ENCODE results near the gene HSPA6.
"Not testable (repeated sequence)": the region's sequence is repeated elsewhere in the genome, so short reads cannot be mapped to it uniquely, and the experiment has no call there.

The HSPA6 gene

DNA sequence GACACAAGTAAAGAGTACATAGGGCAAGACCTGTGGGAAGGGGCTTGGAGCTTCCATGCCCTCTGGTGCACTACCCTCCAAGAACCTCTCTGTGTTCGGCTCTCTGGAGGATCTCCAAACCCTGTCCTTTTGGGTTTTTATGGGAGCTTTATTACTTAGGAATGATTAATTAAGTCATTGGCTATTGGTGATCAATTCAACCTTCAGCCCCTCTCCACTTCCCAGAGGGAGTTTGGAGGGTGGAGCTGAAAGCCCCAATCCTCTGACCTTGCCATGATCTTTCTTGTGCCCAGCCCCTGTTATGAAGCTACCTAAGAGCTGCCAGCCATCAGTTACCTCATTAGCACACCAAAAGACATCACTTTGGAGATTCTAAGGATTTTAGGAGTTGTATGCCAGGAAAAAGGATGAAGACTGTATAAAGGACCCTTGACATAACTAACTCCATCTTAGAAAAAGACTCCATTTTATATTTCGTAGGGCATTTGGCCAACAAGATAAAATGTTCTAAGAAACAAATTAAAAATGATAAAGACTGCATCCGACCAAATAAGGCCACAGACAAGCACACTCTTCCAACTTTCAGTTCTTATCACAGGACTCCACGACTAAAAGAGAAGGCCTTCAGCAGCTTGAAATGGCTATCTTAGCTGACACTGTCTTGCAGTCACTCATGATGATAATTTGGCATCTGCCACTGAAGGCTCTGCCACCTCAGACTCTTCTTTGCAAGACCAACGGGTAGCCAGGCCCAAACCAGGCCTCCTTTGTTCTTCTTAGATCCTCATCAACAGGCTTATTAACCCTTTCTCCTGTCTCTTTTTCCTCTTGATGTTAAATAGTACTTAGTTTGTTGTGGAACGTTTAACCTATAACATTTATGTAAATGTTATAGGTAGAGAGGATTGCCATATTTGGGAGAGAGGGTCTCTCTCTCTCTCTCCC lies 33.4 kb downstream of the HSPA6 start:
- H3K4me3 ChIP-seq (ENCODE audit: low read depth, low read length); H3K27ac ChIP-seq (ENCODE audit: extremely low read depth, low read depth, low read length); H3K4me1 ChIP-seq (ENCODE audit: control insufficient read depth, insufficient read depth, low read length); H3K36me3 ChIP-seq (ENCODE audit: control insufficient read depth in 2 of 2, insufficient read depth in 1 of 2, low read length in 2 of 2); CTCF ChIA-PET; H3K9me3 ChIP-seq (ENCODE audit: control insufficient read depth, insufficient read depth, low read depth, low read length); POLR2A ChIA-PET: not testable (repeated sequence)

DNA sequence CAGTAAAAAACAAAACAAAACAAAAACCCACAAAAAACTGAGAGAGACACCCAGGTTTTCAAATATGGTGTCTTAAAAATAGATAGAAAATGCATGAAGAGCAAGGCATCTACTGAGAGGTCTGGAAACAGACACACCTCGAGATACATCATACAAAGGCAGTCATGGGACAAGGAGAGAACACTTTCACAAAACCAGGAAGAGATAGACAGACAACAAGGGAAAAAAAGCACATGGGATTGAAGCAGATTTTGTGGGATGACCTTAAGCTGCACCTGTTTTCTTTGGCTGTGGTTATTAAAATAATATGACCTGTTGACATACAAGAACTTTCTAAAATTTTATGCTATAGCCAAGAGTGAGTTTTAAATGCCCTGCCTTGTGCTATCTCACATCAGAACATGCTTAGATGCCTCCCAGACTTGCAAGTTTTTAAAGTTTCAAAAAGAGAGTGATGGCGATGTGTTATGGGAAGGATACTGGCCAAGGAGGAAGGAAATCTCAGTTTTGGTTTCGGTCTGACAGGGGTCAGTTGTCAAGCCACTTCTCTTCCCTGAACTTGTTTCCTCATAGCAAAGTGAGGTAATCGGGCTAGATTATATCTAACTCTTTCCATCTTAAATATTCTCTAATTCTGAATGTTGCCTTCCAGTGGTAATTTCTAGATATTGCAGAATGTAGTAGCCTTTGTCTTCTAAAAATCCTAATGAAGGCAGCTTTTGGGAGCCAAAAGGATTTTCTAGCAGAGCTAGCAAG lies 36.8 kb downstream of the HSPA6 start:
- H3K27ac ChIP-seq (ENCODE audit: extremely low read depth, low read depth, low read length); H3K9me3 ChIP-seq (ENCODE audit: control insufficient read depth, insufficient read depth, low read depth, low read length); CTCF ChIA-PET; H3K4me3 ChIP-seq (ENCODE audit: low read depth, low read length); POLR2A ChIA-PET; H3K4me1 ChIP-seq (ENCODE audit: control insufficient read depth, insufficient read depth, low read length); H3K36me3 ChIP-seq (ENCODE audit: control insufficient read depth in 2 of 2, insufficient read depth in 1 of 2, low read length in 2 of 2): not testable (repeated sequence)

DNA sequence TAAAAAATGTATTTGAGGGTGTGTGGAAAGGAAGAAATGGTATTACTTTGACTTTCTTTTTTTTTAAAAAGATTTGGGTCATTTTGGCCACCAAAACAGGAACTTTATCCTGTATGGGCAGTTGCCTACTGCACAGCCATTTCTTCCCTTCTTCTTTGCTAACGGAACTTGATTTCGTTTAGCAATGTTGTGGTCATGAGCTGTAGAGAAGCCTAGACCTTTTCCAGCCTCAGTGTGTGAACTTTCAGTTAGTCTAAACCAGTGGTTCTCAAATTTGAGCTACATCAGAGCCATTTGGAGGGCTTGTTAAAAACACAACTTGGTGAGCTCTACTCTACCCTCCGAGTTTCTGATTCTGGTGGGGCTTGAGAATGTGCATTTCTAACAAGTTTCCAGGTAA lies 38.1 kb downstream of the HSPA6 start:
- H3K9me3 ChIP-seq (ENCODE audit: control insufficient read depth, insufficient read depth, low read depth, low read length); H3K36me3 ChIP-seq (ENCODE audit: control insufficient read depth in 2 of 2, insufficient read depth in 1 of 2, low read length in 2 of 2); H3K4me3 ChIP-seq (ENCODE audit: low read depth, low read length); H3K4me1 ChIP-seq (ENCODE audit: control insufficient read depth, insufficient read depth, low read length); POLR2A ChIA-PET; H3K27ac ChIP-seq (ENCODE audit: extremely low read depth, low read depth, low read length): not testable (repeated sequence)
- CTCF ChIA-PET, result interaction anchor here (1.3 kb wide), 1 partner anchor 837 kb away, joined by 3 read pairs; no protein-coding TSS in a partner anchor

DNA sequence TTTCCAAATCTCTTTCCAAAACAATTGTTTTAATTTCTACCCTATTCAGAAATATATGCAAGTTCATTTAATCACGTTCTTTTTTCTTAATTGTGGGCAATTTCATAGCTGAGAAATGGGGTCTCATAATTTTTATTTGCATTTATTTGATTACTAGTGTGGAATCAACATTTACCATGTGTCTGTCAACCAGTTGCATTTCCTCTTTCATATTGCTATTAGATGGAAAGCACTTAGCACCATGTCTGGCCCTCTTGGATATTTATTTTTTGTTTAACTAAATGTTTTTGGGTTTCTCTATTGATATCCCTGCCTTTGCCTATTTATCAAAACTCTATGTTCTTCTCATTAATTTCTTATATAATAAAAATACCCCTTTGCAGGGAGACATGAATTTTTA lies 39.2 kb downstream of the HSPA6 start:
- H3K9me3 ChIP-seq (ENCODE audit: control insufficient read depth, insufficient read depth, low read depth, low read length); H3K27ac ChIP-seq (ENCODE audit: extremely low read depth, low read depth, low read length); POLR2A ChIA-PET; H3K4me3 ChIP-seq (ENCODE audit: low read depth, low read length); H3K36me3 ChIP-seq (ENCODE audit: control insufficient read depth in 2 of 2, insufficient read depth in 1 of 2, low read length in 2 of 2); H3K4me1 ChIP-seq (ENCODE audit: control insufficient read depth, insufficient read depth, low read length): not testable (repeated sequence)
- CTCF ChIA-PET, result interaction anchor here (0.6 to 1.3 kb wide), 2 partner anchors 78 to 836 kb away, joined by 3 read pairs; no protein-coding TSS in a partner anchor

GRCh38 chr1:161566602-161566960 lies 42.2 kb downstream of the HSPA6 start:
- CTCF ChIA-PET; H3K27ac ChIP-seq (ENCODE audit: extremely low read depth, low read depth, low read length); H3K4me3 ChIP-seq (ENCODE audit: low read depth, low read length): not testable (repeated sequence)

DNA sequence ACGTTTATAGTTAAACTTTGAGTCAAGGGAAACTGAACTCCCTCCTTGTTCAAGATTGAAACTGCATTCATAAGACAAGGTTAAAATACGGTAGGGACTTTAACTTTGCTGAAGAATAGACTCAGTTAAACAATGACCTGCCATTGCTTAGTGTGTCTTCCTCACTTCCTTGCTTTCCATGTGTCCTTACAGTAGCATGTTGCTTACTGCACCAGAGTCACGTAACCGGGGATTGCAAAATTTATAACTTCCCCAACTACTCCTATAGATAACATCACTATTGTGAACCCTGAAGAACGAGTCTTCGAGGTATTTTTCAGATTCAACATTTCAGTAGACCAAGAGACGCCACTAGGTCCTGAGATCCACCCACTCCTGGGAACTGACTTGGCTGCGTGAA lies 47.4 kb downstream of the HSPA6 start:
- H3K27ac ChIP-seq (ENCODE audit: extremely low read depth, low read depth, low read length); CTCF ChIA-PET; H3K4me3 ChIP-seq (ENCODE audit: low read depth, low read length); H3K36me3 ChIP-seq (ENCODE audit: control insufficient read depth in 2 of 2, insufficient read depth in 1 of 2, low read length in 2 of 2); H3K9me3 ChIP-seq (ENCODE audit: control insufficient read depth, insufficient read depth, low read depth, low read length); H3K4me1 ChIP-seq (ENCODE audit: control insufficient read depth, insufficient read depth, low read length); POLR2A ChIA-PET: not testable (repeated sequence)

More at GRCh38 chr1:161566602-161566960, 42.2 kb downstream of the HSPA6 start:
- H3K36me3 ChIP-seq (ENCODE audit: control insufficient read depth in 2 of 2, insufficient read depth in 1 of 2, low read length in 2 of 2); H3K9me3 ChIP-seq (ENCODE audit: control insufficient read depth, insufficient read depth, low read depth, low read length); H3K4me1 ChIP-seq (ENCODE audit: control insufficient read depth, insufficient read depth, low read length); POLR2A ChIA-PET: not testable (repeated sequence)
